LNCAP (cell line): Measurements from ENCODE around the gene PPHLN1.

ENCODE experiments used
- TF ChIP-seq, protein P1 (sequence below): fragments of 450-650 bp; IDR thresholded peaks from 2 replicates; pipeline ENCODE4 v1.5.1; 2017; ENCODE audit warnings: mild to moderate bottlenecking

The PPHLN1 gene

DNA sequence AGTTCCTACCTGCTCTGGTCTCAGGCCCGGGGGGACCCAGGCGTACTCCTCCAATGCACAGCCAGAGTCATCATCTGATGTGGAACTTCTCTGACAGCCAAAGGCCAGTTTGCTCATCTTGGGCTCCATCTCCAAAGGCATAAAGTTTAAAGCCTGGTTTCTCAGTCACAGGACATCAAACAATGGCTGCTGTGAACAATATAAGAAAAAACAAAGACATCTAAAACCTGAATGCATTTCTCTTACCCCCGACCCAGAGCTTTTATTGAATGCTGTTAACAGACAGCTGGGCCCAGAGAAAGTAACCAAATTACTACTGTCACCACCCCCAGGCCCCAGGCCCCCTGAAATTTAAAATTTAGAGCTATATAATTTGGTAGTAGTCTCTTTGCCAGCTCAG lies 146.4 kb downstream of the PPHLN1 start:
- TF ChIP-seq, protein P1, sequence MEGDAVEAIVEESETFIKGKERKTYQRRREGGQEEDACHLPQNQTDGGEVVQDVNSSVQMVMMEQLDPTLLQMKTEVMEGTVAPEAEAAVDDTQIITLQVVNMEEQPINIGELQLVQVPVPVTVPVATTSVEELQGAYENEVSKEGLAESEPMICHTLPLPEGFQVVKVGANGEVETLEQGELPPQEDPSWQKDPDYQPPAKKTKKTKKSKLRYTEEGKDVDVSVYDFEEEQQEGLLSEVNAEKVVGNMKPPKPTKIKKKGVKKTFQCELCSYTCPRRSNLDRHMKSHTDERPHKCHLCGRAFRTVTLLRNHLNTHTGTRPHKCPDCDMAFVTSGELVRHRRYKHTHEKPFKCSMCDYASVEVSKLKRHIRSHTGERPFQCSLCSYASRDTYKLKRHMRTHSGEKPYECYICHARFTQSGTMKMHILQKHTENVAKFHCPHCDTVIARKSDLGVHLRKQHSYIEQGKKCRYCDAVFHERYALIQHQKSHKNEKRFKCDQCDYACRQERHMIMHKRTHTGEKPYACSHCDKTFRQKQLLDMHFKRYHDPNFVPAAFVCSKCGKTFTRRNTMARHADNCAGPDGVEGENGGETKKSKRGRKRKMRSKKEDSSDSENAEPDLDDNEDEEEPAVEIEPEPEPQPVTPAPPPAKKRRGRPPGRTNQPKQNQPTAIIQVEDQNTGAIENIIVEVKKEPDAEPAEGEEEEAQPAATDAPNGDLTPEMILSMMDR = no peak

DNA sequence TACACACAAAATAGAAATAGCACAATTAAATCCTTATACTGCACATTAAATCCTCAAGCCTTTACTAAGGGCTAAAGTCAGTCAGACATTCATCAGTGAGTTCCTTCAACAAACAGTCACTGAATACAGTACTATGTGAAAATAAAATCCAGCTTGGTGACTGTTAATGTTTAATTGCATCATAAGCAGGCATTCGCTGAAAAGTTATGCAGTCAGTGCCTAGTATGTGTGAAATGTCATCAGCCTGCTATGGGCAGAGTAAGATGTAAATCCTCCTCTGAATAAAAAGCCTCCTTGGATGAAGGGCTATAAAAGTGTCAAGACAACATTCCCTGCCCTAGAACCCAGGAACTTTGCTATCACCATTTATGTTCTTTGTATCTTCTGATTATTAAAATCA lies 147.2 kb downstream of the PPHLN1 start:
- TF ChIP-seq, protein P1 = no peak

DNA sequence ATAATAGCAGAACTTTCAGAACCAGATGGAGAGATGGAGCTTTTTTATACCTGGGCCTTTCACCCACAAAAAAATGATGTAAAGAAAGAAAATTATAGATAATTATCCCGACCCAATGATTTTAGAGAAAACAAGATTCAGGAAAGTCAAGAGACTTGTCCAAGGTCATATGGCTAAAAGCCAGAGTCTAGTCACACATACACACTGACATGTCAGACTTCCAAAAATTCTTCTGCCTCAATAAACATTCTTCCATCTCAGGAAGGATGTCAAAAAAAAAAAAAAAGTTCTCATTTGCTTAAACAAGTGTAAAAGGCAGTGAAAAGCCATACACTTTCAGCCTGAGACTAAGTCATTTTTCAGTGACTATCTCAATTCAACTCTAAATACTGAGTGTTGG lies 147.6 kb downstream of the PPHLN1 start:
- TF ChIP-seq, protein P1 = no peak

DNA sequence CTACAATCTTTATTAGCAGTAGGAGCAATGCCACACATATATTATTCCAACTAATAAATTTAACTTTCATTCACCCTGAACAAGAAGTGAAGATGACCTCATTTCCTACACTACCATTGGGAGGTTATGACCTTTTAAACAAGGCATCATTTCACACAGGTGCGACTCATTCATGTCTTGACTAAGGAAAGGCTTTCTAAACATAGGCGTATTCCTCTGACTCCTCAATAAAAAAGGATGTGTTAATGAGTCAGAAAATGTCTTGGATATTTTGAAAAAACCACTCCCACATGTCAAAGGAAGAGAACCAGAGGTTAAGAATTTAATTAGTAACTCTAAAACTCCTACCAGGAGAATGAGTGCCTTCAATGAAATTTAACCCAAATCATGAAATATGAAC lies 148.4 kb downstream of the PPHLN1 start:
- TF ChIP-seq, protein P1 = no peak

DNA sequence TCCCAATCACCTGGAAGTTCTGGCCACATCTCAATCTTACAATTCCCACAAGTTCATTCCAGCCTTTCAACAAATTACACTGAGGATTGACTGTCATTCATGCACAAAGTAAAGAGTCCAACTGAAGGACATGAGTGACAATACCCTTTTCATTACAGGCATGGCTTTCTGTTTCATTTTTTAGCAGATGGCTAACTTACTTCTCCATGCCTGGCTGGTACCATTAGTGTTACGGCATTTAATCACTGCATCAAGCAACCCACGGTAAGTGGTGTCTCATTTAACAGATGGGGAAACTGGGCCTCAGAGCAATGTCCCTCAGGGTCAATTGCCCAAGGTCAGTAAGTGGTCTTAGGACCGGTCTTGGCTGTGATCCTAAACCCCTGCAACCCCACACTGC lies 149.1 kb downstream of the PPHLN1 start:
- TF ChIP-seq, protein P1 = no peak

DNA sequence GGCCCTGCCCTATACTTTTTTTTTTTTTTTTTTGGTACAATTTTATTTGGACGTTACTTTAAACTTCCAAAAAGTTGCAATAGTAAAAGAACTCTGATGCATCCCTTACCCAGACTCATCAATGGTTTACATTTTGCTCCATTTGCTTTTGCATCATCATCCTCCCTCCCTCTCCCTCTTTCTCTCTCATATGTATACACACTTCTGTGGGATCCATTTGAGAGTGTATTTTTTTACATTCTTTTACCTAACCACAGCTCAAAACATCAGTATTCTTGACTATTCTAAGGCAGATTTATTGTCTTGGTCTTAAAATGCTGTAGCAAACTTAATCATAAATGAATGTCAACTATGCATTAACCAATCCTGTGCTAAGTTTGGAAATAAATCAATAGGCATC lies 152.0 kb downstream of the PPHLN1 start:
- TF ChIP-seq, protein P1 = no peak

DNA sequence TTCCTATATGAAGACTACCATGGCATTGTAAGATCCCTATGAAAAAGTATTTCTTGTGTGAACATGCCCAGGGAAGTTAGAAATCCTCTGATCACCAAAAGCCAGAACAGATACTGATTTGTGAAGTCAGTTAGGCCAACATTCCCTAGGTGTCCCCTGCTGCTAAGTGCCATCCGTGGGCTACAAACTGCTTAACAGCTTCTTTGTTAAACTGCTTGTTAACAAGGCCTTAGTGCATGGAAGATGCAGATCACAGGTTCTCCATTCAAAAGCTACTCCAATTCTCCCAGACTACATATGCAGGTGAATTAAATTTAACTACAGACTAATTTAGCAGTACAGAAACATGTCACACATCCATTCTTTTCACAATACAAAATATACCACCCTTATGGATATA lies 155.4 kb downstream of the PPHLN1 start:
- TF ChIP-seq, protein P1 = no peak

DNA sequence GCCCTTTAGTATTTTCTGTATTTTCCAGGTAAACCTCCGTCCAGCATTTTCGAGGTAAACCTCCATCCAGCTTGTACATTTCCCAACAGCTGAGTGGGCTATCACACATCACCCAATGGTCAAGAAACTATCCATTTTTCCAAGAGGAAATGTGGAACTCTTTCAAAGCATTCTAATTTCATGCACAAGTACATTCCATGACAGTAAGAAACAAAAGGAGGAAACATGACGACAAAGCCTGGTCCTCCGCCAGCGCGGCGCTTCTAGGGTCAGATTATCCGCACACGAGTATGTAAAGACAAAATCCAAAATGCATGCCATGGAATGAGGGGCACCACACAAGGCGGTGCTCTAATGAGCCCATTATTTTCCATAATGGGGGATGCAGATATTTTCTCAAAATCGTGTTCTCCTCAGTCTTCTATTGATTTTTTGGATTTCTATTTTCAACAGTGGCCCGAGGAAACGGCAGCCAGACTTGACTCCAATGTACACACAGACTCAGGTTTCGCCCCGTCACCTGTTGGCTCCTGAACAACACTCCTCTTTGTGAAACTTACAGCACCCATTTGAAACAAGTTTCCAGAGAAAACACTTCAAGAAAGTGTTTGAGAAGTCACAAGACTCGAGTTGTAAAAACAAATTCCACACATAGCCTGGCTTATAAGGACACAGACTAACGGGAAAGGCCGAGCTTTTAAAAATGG lies 156.2 kb downstream of the PPHLN1 start:
- TF ChIP-seq, protein P1 = no peak
